Fibroblast of lung (primary cell): ENCODE data around the gene RXRA. TPM values are rescaled to one million over a fixed set of nuclear protein-coding genes. Genes with fewer than 3 reads are reported as not detected.

Experiments
- DNase-seq, 2 donors: peaks; one replicate each; pipeline versions ENCODE4 v3.0.0 to v3.0.0-alpha.2; 2010; ENCODE audit warnings: low read depth in 2 of 2
- H2AFZ ChIP-seq: 2 replicates; pipeline ENCODE4 v1.5.1; 2012; ENCODE audit warnings: low read length, control low read depth, inconsistent platforms
- H3K27ac ChIP-seq: 2 replicates; pipeline ENCODE4 v1.5.1; 2011; ENCODE audit warnings: low read length, control low read depth; ENCODE audit not compliant: insufficient read depth
- H3K27me3 ChIP-seq: 2 replicates; pipeline ENCODE4 v1.5.1; 2011; ENCODE audit warnings: mild to moderate bottlenecking, low read length; ENCODE audit not compliant: control insufficient read depth, insufficient read depth
- H3K36me3 ChIP-seq: 2 replicates; pipeline ENCODE4 v1.5.1; 2011; ENCODE audit warnings: low read length; ENCODE audit not compliant: control insufficient read depth, insufficient read depth
- H3K4me1 ChIP-seq: 2 replicates; pipeline ENCODE4 v1.5.1; 2011; ENCODE audit warnings: low read length; ENCODE audit not compliant: control insufficient read depth, insufficient read depth; ENCODE audit errors: extremely low read depth
- H3K4me2 ChIP-seq: 2 replicates; pipeline ENCODE4 v1.5.1; 2011; ENCODE audit warnings: low read length, control low read depth; ENCODE audit not compliant: insufficient read depth; ENCODE audit errors: extremely low read depth
- H3K4me3 ChIP-seq, 4 experiments: fragments of 200-600 bp in 1 of 4; sonication (generic) in 1 of 4; replicated peaks in 1 of 4; 2 replicates each; pipeline ENCODE4 v1.5.1; 2011 to 2016; ENCODE audit warnings: low read length in 4 of 4, low read depth in 3 of 4, mild to moderate bottlenecking in 3 of 4, control low read depth in 2 of 4, inconsistent platforms in 1 of 4, mixed read lengths in 1 of 4; ENCODE audit not compliant: insufficient read depth in 1 of 4; ENCODE audit errors: control extremely low read depth in 1 of 4
- H3K79me2 ChIP-seq: 2 replicates; pipeline ENCODE4 v1.5.1; 2012; ENCODE audit warnings: mild to moderate bottlenecking, low read length, inconsistent platforms; ENCODE audit not compliant: control insufficient read depth, insufficient read depth
- H3K9ac ChIP-seq: 2 replicates; pipeline ENCODE4 v1.5.1; 2011; ENCODE audit warnings: mild to moderate bottlenecking, low read length, control low read depth; ENCODE audit not compliant: insufficient read depth
- H3K9me3 ChIP-seq: 2 replicates; pipeline ENCODE4 v1.5.1; 2012; ENCODE audit warnings: low read depth, low read length; ENCODE audit not compliant: control insufficient read depth, insufficient read depth
- H4K20me1 ChIP-seq: 2 replicates; pipeline ENCODE4 v1.5.1; 2011; ENCODE audit warnings: low read length; ENCODE audit not compliant: control insufficient read depth, insufficient read depth; ENCODE audit errors: extremely low read depth
- CTCF ChIP-seq, 2 donors: IDR thresholded peaks in 1 of 2; conservative IDR thresholded peaks in 1 of 2; 1 replicate in 1 of 2; 2 replicates in 1 of 2; pipeline ENCODE4 v1.5.1; 2011 to 2012; ENCODE audit warnings: low read length in 2 of 2, control low read depth in 1 of 2, inconsistent platforms in 1 of 2, low read depth in 1 of 2, mild to moderate bottlenecking in 1 of 2
- EZH2 ChIP-seq: IDR thresholded peaks from 2 replicates; pipeline ENCODE4 v1.5.1; 2012; ENCODE audit warnings: low read length, control low read depth, mild to moderate bottlenecking; ENCODE audit errors: missing control alignments
- polyA plus RNA-seq, 2 donors: library from polyadenylated mRNA; depleted of rRNA in 1 of 2; stranded (reverse) in 1 of 2; unstranded in 1 of 2; fragments of >200 nt; gene quantifications; 2 replicates each; pipeline ENCODE4 v1.2.1, GENCODE V29; 2011 to 2012; ENCODE audit warnings: missing spikeins in 1 of 2
- total RNA-seq: library from RNA; depleted of rRNA; stranded (reverse); fragments of >200 nt; gene quantifications from 2 replicates; pipeline ENCODE4 v1.2.1, GENCODE V29; 2014

The RXRA gene
- total and polyA plus RNA-seq, 2 donors (not counting 1 experiment from before 2014, with no cell fraction given): 13.3 to 14.9 TPM

GRCh38 chr9:134367791-134368490 is 41.7 kb downstream of the RXRA start:
- Histone ChIP-seq H3K9ac (no peak overlapping the region), H3K4me1 (peaks cover 17% of the 10 kb centered on the region), H3K36me3 (no peaks in the 10 kb centered on the region), H3K27ac (no peak overlapping the region), H3K79me2 (peaks cover 19% of the 10 kb centered on the region), H3K4me3 (no peak overlapping the region), H2AFZ (no peak overlapping the region), H3K4me2 (no peak overlapping the region), H4K20me1 (no peaks in the 10 kb centered on the region), H3K27me3 (no peaks in the 10 kb centered on the region), H3K9me3 (no peaks in the 10 kb centered on the region)
- no peak for DNase-seq
- no peak for TF ChIP-seq CTCF (conservative IDR thresholded peaks at IDR 0.05 in 1 of 2, IDR thresholded peaks at IDR 0.05 in 1 of 2; ENCODE audit: low read depth in 1 of 2, low read length in 2 of 2)
- no peak for TF ChIP-seq EZH2

GRCh38 chr9:134368571-134368970 is 42.3 kb downstream of the RXRA start:
- no peaks in the 10 kb centered on the region for H4K20me1 ChIP-seq
- H3K79me2 ChIP-seq: peaks cover 24% of the 10 kb centered on the region

More at GRCh38 chr9:134368571-134368970, 42.3 kb downstream of the RXRA start:
- no peak overlapping the region for H3K27ac ChIP-seq
- no peak overlapping the region for H3K9ac ChIP-seq
- no peaks in the 10 kb centered on the region for H3K9me3 ChIP-seq
- no peak overlapping the region for H3K4me2 ChIP-seq
- no peak for TF ChIP-seq CTCF (conservative IDR thresholded peaks at IDR 0.05 in 1 of 2, IDR thresholded peaks at IDR 0.05 in 1 of 2; ENCODE audit: low read depth in 1 of 2, low read length in 2 of 2)
- TF ChIP-seq EZH2: no peak
- H3K4me3 ChIP-seq: no peak overlapping the region
- no peak for DNase-seq
- H3K27me3 ChIP-seq: no peaks in the 10 kb centered on the region
- H2AFZ ChIP-seq: no peak overlapping the region
- H3K36me3 ChIP-seq: no peaks in the 10 kb centered on the region
- peaks cover 17% of the 10 kb centered on the region for H3K4me1 ChIP-seq
